Measurements from ENCODE around the gene DHTKD1. TPM values are rescaled to one million over a fixed set of nuclear protein-coding genes. Genes with fewer than 3 reads are reported as not detected.

The DHTKD1 gene
- total and polyA plus RNA-seq, 2 experiments from 2014 or later, result 20.2 to 63.9 TPM

DNA sequence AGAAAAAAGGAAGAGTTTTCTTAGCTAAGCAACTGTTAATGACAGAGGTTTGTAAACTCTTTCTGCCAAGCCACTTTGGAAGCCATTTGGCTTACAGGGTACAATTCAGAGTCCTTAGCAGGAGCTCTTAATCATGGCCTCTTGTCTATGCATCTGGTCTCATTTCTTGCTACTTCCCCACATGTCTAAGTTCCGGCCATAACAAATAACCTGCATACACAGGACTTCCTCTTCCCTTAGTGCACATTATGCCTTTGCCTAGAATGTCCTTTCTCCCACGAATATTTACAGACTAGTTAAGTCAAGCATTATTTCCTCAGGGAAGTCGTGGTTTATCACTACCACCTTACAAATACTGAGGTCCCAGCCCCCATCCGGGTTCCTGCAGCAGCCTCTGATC, 17.5 kb upstream of the DHTKD1 start (continued):
- TF ChIP-seq, protein P1, sequence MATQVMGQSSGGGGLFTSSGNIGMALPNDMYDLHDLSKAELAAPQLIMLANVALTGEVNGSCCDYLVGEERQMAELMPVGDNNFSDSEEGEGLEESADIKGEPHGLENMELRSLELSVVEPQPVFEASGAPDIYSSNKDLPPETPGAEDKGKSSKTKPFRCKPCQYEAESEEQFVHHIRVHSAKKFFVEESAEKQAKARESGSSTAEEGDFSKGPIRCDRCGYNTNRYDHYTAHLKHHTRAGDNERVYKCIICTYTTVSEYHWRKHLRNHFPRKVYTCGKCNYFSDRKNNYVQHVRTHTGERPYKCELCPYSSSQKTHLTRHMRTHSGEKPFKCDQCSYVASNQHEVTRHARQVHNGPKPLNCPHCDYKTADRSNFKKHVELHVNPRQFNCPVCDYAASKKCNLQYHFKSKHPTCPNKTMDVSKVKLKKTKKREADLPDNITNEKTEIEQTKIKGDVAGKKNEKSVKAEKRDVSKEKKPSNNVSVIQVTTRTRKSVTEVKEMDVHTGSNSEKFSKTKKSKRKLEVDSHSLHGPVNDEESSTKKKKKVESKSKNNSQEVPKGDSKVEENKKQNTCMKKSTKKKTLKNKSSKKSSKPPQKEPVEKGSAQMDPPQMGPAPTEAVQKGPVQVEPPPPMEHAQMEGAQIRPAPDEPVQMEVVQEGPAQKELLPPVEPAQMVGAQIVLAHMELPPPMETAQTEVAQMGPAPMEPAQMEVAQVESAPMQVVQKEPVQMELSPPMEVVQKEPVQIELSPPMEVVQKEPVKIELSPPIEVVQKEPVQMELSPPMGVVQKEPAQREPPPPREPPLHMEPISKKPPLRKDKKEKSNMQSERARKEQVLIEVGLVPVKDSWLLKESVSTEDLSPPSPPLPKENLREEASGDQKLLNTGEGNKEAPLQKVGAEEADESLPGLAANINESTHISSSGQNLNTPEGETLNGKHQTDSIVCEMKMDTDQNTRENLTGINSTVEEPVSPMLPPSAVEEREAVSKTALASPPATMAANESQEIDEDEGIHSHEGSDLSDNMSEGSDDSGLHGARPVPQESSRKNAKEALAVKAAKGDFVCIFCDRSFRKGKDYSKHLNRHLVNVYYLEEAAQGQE (IDR thresholded peaks at IDR 0.05; ENCODE audit: unreplicated experiment), result no peak
- TF ChIP-seq JUNB (IDR thresholded peaks at IDR 0.05; ENCODE audit: unreplicated experiment), result no peak
- TF ChIP-seq, protein P2, sequence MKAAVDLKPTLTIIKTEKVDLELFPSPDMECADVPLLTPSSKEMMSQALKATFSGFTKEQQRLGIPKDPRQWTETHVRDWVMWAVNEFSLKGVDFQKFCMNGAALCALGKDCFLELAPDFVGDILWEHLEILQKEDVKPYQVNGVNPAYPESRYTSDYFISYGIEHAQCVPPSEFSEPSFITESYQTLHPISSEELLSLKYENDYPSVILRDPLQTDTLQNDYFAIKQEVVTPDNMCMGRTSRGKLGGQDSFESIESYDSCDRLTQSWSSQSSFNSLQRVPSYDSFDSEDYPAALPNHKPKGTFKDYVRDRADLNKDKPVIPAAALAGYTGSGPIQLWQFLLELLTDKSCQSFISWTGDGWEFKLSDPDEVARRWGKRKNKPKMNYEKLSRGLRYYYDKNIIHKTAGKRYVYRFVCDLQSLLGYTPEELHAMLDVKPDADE (IDR thresholded peaks at IDR 0.05), result no peak

DNA sequence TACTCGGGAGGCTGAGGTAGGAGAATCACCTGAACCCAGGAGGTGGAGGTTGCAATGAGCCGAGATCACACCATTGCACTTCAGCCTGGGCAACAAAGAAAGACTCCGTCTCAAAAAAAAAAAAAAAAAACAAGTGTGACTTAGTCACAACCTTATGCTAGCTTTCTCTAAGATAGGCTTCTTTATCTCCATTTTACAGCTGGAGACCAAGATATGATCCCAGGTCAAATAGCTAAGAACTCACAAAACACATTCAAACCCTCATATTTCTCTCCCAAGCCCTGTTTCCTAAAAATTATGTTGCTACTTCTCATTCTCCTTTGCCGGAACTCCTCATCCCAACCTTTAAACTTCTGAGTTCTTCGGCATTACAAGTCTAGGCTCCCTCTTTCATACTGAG, 13.0 kb upstream of the DHTKD1 start:
- Histone ChIP-seq H3K4me1 (ENCODE audit: insufficient read depth) (no peaks in the 10 kb centered on the region), H3K9me2 (ENCODE audit: insufficient read depth) (no peaks in the 10 kb centered on the region), H3K36me3 (ENCODE audit: insufficient read depth) (no peaks in the 10 kb centered on the region), H3K27ac (ENCODE audit: low read depth) (no peak overlapping the region), H4K20me1 (replicated peaks; ENCODE audit: insufficient read depth) (no peaks in the 10 kb centered on the region), H3K4me2 (no peak overlapping the region), H3K79me2 (replicated peaks; ENCODE audit: insufficient read depth) (no peaks in the 10 kb centered on the region), H3K27me3 (ENCODE audit: insufficient read depth) (no peaks in the 10 kb centered on the region), H3F3A (replicated peaks; ENCODE audit: low read depth) (no peaks in the 10 kb centered on the region), H3K4me3 (no peak overlapping the region), H2AFZ (peak overlapping the region; percentile 23; the same call in 1 of the 2 replicates)
- Mint-ChIP-seq H3K36me3 (ENCODE audit: low read depth) (no peaks in the 10 kb centered on the region), H3K27ac (no peak overlapping the region), H3K9me3 (no peaks in the 10 kb centered on the region), H3K4me3 (no peak overlapping the region), H3K27me3 (ENCODE audit: insufficient read depth, low read depth, poor library complexity) (peaks cover 10% of the 10 kb centered on the region), H3K4me1 (no peaks in the 10 kb centered on the region)
- ATAC-seq (no peak), DNase-seq (ENCODE audit: low spot score) (no peak)
- TF ChIP-seq POLR2AphosphoS5 (IDR thresholded peaks at IDR 0.05; ENCODE audit: low read depth) (no peak), EZH2phosphoT487 (IDR thresholded peaks at IDR 0.05; ENCODE audit: unreplicated experiment) (no peak), ZNF114 (CRISPR knock-in tag; IDR thresholded peaks at IDR 0.05) (no peak), NANOG (IDR thresholded peaks at IDR 0.05; ENCODE audit: borderline replicate concordance) (no peak), STAT1 (IDR thresholded peaks at IDR 0.05; ENCODE audit: unreplicated experiment) (no peak), EZH2 (IDR thresholded peaks at IDR 0.05; ENCODE audit: low read depth, unreplicated experiment) (no peak)
- TF ChIP-seq, protein P3, sequence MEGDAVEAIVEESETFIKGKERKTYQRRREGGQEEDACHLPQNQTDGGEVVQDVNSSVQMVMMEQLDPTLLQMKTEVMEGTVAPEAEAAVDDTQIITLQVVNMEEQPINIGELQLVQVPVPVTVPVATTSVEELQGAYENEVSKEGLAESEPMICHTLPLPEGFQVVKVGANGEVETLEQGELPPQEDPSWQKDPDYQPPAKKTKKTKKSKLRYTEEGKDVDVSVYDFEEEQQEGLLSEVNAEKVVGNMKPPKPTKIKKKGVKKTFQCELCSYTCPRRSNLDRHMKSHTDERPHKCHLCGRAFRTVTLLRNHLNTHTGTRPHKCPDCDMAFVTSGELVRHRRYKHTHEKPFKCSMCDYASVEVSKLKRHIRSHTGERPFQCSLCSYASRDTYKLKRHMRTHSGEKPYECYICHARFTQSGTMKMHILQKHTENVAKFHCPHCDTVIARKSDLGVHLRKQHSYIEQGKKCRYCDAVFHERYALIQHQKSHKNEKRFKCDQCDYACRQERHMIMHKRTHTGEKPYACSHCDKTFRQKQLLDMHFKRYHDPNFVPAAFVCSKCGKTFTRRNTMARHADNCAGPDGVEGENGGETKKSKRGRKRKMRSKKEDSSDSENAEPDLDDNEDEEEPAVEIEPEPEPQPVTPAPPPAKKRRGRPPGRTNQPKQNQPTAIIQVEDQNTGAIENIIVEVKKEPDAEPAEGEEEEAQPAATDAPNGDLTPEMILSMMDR (conservative IDR thresholded peaks at IDR 0.05; ENCODE audit: low read depth in 2 of 2), result no peak
- TF ChIP-seq, protein P2 (IDR thresholded peaks at IDR 0.05), result no peak
- TF ChIP-seq, protein P1 (IDR thresholded peaks at IDR 0.05; ENCODE audit: unreplicated experiment), result no peak

All from GM23338 (cell line).